ENCODE results near the gene KRTAP2-3.

KRTAP2-3 gene

DNA sequence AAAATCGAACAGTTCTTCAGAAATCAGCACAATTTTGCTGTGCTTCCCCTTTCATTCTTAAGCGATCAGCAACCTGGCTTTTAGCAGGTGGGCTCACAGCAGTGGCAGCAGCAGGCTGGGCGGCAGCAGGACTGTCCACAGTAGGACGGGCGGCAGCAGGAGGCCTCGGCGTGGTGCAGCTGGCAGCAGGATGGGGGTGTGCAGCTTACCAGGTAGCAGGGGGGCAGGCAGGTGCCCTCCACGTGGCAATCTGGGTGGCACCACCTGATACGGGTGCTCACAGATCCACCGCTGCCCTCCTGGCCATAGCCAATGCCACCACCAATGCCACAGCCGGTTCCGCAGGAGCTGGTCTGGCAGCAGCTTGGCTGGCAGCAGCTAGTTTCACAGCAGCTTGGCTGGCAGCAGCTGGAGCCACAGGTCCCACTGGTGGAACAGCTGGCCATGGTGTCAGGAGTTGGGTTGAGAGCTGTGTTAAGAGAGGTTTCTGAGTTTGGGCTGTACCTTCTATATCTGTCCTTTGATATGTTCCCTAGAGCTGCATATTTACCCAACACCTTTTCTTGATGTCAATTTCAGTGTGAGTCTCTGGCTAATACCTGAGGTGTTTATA is 30.2 kb downstream of the KRTAP2-3 start, which contains the start of gene KRTAP1-4:
KRTAP1-4 (minus strand) TSS at position 563 of the 613 bp plus-strand sequence; CDS start at position 446, 117 bp downstream.
- no peak for DNase-seq (ENCODE audit: low read depth, low spot score)

DNA sequence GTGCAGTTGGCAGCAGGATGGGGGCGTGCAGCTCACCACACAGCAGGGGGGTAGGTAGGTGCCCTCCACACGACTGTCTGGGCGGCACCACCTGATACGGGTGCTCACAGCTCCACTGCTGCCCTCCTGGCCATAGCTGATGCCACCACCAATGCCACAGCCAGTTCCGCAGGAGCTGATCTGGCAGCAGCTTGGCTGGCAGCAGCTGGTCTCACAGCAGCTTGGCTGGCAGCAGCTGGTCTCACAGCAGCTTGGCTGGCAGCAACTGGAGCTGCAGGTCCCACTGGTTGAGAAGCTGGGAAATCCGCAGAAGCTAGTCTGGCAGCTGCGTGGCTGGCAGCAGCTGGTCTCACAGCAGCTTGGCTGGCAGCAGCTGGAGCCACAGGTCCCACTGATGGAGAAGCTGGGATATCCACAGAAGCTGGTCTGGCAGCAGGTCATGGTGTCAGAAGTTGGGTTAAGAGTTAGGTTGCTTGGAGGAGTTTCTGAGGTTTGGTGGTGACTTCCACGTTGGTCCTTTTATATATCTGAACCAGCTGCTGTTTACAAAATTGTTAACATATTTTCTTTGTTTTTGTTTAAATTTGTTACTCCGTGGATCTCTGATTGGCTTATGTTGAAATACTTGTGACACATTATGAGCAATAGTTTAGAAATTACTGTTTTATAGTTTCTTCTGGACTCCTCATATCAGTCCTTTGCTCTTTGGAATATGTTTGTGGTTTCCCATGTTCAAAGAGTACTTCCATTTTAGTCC is 33.0 kb downstream of the KRTAP2-3 start, which contains the start of gene KRTAP1-5:
KRTAP1-5 (minus strand) TSS at position 494 of the 757 bp plus-strand sequence; CDS start at position 441, 53 bp downstream.
- DNase-seq (ENCODE audit: low read depth, low spot score) = no peak

DNA sequence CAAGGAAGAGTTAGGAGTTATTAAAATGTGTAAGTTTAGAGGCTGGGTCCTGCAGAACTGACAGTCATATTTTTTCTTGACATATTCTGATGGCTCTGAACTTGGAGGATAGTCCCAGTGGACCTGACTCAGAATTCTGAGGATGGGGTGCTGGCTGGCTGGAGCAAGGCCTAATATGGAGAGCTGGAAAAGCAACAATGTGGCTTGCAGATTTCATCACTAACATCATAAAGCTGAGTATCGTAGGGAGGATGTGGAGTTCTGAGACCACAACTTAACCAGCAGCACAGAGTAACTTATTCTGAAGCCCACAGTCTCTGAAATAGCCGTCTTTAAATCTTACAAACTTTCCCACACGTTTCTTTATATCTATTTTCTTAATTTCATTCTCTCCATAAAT is 35.2 kb downstream of the KRTAP2-3 start:
- DNase-seq (ENCODE audit: low read depth, low spot score) = no peak

DNA sequence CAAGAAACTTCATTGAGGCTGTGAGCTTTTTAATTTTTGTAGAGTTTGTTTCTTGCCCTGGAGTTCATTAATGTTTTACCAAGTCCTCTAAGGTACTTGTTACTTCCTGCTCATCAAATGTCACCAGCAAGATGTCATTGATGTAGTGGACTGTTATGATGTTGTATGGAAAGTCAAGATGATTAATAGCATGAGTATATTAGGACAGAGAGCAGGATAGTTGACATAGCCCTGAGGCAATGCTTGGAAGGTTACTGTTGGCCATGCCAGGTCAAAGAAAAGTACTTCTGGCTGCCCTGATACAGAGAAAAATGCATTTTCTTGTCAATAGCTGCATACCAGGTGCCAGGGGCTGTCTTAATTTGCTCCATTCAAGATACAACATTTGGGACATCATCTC is 39.6 kb downstream of the KRTAP2-3 start:
- DNase-seq (ENCODE audit: low read depth, low spot score) = no peak

DNA sequence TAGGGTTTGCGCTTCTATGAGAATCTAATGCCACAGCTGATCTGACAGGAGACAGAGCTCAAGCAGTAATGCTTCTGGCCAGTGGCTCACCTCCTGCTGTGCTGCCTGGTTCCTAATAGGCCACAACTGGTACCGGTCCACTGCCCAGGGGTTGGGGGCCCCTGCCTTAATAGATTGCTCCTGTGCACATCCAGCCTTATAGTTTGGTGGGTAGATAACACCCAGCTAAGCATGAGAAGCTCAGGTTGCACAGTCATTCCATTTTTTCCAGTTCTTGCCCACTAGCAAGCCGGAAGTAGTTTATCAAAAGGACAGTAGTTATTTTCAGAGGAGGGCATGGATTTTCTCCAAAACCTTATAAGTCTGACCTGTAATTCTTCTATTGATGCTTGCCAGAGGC is 40.5 kb downstream of the KRTAP2-3 start:
- DNase-seq (ENCODE audit: low read depth, low spot score) = no peak

DNA sequence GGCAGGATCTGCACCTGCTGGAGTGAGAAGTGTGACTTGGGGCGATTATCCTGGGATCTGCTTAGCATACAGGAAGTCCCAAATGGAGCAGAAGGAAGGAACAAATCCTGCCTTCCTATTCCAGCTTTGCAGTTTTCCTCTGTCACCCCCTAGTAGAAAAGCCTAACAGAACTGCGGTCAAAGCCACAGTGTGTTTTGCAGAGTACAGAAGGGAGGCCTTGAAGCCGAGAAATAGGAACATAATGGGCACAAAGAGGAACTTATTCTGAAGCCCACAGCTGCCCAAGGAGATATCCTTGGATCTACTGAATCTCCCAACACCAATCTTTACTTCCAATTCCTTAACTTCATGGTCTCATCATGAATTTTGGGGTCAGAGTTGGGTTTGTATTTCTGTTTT is 41.4 kb downstream of the KRTAP2-3 start:
- no peak for DNase-seq (ENCODE audit: low read depth, low spot score)

DNA sequence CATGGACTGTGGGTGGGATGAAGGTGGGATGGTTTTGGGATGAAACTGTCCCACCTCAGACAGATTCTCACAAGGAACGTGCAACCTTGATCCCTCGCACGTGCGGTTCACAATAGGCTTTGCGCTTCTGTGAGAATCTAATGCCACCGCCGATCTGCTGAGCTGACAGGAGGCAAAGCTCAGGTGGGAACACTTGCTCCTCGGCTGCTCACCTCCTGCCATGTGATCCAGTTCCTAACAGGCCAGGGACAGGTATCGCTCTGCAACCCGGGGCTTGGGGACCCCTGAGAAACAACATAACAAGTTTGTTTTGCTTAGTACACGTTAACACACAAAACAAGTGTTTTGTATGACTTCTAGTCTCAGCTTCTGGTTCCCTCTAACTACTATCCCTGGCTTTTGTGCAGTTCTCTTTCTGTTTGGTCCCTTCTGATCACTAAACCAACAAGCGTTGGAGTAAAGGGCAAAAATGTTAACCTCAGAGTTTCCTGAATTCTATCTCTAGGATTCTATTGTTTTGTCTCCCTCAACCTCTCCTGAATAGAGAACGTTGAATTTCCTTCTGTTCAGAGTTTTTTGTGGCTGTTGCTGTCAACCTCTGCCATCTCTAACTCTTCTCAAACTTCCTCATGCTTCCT is 43.2 kb downstream of the KRTAP2-3 start:
- DNase-seq (ENCODE audit: low read depth, low spot score) = no peak

DNA sequence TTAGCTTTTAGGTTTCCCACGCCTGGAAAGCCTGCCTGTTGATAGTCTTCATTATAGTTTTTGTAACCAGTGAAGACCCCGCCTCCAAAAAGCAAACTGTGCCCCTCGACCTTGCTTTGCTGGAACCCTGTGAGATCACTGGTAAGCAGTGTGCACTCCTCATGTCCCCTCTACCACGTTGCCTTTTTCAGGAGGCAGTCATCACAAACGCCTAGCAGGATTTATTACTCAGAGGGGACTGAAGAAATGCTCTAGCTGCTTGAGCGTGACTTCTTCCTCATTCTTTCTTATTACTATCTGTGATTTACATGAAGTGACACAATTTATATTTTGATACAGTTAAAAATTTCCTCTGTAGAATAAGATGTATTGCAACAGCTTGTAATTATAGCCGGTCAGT is 44.5 kb downstream of the KRTAP2-3 start:
- no peak for DNase-seq (ENCODE audit: low read depth, low spot score)

DNA sequence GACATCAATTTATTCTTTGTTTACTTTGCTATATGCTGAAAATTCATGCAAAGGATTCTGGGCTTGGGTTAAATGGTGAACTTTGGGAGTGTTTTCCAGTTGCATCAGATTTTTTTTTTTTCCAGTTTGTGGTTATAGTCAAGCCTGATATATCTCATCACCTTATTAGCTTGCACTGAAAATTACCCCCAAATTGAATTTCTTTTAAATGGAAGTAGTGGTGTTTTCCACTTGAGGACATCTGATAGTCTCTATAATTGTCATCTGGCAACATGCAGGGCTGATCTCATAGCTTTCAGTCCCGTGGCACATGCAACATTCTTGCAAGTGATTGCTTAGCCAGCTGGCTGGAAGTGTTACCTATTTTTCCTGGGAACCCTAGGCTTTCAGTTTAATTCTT is 46.3 kb downstream of the KRTAP2-3 start:
- DNase-seq (ENCODE audit: low read depth, low spot score) = no peak

DNA sequence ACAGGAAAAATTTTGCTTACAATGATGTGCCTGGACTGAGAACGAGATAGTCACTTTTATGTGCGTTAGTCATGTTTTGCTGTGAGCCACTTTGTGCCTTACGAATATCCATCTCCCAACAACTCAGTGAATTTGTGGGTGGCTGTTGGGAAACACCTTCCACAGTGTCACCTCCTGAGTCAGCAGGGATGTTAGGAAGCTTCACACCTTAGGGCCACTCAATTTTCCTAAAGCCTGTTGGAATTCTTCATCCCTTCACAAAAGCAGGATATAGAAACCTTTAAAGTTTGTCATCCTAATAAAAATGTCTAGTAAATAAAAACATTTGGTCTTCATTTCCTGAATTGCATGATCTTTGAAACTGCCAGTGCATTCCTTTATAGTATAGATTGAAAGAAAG is 46.7 kb downstream of the KRTAP2-3 start:
- no peak for DNase-seq (ENCODE audit: low read depth, low spot score)

DNA sequence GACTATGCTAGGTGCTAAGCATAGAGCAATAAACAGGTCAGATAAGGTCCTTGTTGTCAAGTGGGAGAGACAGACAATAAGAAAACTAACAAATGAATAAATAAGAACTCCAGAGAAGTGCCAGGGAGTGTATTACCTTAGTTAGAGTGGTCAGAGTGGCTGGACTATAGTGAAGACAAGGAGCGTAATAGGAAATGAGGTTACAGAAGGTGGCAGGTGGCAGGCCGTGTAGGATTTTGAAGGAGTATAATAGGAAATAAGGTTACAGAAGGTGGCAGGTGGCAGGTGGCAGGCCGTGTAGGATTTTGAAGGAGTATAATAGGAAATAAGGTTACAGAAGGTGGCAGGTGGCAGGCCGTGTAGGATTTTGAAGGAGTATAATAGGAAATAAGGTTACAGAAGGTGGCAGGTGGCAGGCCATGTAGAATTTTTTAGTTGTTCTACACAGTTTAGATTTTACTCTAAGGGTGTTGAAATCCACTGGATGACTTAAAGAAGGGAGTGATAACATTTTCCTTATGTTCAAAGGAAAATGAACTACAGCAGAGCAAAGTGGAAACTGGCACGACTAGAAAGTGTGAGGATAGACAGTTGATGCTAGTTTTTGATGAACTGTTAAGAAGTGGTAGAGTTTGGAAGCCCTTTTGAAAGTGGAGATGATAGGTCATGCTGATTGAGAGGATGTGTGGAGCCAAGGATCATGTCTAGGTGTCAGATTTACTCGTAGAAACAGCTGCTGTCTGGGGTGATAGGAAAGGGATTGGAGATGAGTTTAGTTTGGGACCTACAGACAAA is 47.4 kb downstream of the KRTAP2-3 start:
- no peak for DNase-seq (ENCODE audit: low read depth, low spot score)

DNA sequence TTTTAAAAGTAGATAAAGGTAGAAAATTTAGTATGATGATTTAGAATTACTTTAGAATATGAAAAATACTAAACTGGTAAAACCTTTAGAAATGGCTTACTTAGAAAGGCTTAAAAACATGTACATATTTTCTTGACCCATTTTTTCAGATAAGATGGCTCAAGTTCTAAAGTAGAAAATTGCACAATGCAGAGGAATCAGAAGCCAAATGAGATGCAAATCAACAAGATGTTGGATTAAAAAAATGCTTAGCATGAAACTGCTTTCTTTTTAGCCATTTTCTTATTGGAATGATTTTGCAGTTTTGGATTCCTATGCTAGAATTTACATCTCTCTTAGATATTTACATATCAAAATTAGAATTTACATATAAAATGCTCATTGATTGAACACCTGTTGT is 49.5 kb downstream of the KRTAP2-3 start:
- DNase-seq (ENCODE audit: low read depth, low spot score) = no peak

DNA sequence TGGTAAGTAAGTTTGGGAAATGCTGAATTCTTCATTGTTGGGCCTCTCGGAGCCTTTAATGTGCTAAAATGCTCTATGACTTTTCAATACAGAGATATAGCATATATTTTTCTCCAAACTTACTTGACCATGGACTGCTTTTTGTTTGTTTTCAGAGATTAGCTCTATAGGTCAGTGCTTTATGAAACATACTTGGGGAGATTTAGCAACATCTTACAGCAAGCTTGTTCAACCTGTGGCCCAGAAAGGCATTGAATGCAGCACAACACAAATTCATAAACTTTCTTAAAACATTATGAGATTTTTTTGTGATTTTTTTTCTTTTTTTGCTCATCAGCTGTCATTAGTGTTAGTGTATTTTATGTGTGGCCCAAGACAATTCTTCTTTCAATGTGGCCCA is 50.0 kb downstream of the KRTAP2-3 start:
- no peak for DNase-seq (ENCODE audit: low read depth, low spot score)

DNA sequence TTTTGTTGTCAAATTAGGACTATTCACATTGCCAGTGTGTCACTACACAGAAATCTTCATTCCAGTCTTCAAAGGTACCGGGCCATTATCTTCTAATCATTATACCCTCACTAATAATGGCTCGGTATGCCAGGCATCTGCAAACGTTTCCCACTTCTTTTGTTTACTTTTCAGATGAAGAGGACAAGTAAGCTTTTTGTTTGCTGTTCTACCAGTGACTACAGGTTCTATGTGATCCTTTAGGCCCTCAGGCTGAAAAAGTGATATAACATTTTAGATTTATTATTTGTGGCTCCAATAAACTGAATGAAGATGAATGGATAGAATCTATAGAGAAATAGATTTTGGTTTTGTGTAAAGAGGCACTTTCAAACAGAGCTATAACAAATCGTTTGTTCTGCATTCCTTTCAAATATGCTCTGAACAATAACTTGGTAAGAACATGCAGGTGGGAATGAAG is 50.6 kb downstream of the KRTAP2-3 start:
- no peak for DNase-seq (ENCODE audit: low read depth, low spot score)
